Choroid plexus epithelial cell (primary cell): ENCODE results near the gene HDHD3.

Experiments used
- DNase-seq: peaks from one replicate; pipeline ENCODE4 v3.0.0-alpha.2; 2010; ENCODE audit warnings: low read depth
- H3K4me3 ChIP-seq: 2 replicates; pipeline ENCODE4 v1.5.1; 2011; ENCODE audit warnings: low read depth, mild to moderate bottlenecking, control low read depth, low read length, moderate library complexity
- CTCF ChIP-seq: conservative IDR thresholded peaks from 2 replicates; pipeline ENCODE4 v1.5.1; 2011; ENCODE audit warnings: low read depth, mild to moderate bottlenecking, control low read depth, inconsistent platforms, low read length, moderate library complexity

Gene HDHD3

DNA sequence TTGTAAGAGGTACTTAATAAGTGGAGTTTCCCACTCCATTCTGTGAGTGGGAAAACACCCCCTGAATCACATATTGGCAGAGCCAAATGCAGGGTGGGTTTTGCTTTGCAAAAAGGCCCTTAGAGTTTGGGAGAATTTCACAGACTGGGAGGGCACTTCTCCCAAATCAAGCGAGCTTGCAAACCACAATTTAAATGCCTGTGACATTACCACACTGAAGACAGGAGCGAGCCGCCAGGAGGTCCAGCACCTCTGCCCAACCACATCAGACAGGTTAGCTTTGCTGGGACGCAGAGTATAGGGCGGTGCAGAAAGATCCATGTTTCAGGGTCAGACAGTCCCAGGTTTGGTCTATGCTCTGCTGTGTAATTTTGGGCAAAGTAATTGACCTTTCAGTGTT, 22.0 kb upstream of the HDHD3 start:
- no peak overlapping the region for H3K4me3 ChIP-seq
- peak; percentile 31 for DNase-seq
- no peak for TF ChIP-seq CTCF

DNA sequence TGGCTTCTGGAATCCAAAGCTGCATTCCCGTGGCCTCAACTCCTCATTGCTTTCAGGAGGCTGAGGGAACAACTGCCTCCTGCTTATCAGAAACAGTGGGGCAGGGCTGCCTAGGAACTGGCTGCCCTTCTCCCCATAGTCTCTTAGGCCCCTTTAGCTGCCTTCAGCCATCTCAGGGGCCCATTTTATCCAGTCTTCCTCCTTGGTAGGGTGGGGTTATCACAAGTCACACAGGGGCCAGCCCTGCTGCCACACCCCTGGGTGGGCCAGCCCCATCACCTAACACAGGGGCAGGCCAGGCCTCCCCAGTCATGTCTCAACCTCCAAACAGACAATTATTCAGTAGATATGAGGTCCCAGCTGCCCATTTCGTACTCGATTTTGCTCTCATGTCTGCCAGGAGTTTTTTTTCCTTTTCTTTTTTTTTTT, 20.4 kb upstream of the HDHD3 start:
- H3K4me3 ChIP-seq: no peak overlapping the region
- TF ChIP-seq CTCF: no peak
- DNase-seq: no peak

GRCh38 chr9:113395000-113395861, 18.4 kb upstream of the HDHD3 start:
- DNase-seq: no peak
- no peak overlapping the region for H3K4me3 ChIP-seq
- TF ChIP-seq CTCF: no peak

DNA sequence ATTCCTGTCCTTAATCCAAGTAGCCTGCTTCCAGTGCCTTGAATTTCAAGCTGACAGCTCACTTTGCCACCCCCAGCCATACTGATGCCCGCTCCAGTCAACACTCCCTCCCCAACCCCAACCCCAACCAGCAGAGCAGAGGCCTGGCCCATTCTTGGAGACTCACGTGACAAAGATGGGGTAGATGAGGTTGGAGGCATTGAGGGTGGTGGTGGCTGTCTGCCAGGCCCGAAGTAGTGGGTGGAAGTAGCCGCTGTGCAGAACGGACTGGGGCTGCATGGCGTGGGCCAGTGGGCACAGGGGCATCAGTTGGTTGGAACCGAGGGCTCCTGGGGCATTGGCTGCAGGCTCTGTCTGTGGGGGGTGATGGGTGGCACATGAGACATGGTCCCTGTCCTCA, 16.5 kb upstream of the HDHD3 start:
- no peak overlapping the region for H3K4me3 ChIP-seq
- no peak for TF ChIP-seq CTCF
- no peak for DNase-seq

DNA sequence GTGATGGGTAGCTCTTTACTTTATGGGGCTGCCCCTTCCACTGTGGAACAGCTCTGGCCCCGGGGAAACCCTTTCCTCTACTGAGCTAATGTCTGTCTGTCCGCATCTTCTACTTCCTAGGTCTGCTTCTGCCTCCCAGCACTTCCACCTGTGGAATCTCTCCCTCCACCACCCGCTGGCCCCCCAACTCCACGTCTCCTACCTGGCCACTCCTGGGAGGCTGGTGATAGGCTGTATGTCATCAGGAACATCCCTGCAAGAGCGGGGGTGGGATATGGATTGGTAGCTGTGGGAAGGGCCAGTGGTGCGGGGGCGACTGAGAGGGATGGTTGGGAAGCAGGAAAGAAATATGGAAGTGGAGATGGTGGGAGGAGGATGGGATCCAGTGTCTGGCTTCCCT, 15.1 kb upstream of the HDHD3 start:
- no peak overlapping the region for H3K4me3 ChIP-seq
- no peak for TF ChIP-seq CTCF
- DNase-seq: no peak

DNA sequence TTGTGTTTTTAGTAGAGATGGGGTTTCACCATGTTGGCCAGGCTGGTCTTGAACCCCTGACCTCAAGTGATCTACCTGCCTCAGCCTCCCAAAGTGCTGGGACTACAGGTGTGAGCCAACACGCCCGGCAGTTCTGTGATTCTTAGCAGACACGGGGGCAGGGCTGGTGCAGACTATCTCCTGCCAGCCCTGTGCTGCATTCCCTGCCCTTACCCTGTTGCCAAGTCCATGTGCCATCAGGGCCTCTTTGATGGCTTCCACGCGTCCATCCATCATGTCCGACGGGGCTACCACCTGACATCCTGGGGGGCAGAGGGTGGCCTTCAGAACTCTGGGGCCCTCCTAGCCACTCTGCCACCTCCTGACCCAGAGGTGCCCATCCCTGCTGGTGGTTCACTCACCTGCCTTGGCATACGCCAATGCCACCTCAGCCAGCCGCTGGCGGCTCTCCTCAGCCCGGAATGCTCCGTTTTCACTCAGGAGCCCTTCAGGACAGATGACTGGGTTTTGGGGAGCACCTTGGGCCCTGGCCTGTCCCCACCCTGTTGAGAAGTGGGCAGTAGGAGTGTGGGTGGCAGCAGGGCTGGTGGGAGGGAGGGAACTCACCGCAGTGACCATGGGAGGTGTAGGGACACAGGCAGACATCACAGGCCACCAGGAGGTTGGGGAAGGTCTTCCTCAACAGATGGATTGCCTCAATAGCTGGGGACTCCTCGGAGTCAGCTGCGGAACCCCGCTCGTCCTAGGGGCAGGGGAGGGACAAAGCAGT, 13.6 kb upstream of the HDHD3 start:
- no peak for TF ChIP-seq CTCF

More for the DNA sequence above, 13.6 kb upstream of the HDHD3 start:
- DNase-seq: no peak
- no peak overlapping the region for H3K4me3 ChIP-seq
